Measurements from ENCODE around the gene AP5B1. TPM values are rescaled to one million over a fixed set of nuclear protein-coding genes. Genes with fewer than 3 reads are reported as not detected.

The AP5B1 gene
- total and polyA plus RNA-seq, 2 experiments from 2014 or later, result 3.1 to 16.1 TPM

GRCh38 chr11:65791719-65792213 lies 11.0 kb upstream of the AP5B1 start (continued):
- TF ChIP-seq ZNF462 (CRISPR knock-in tag; IDR thresholded peaks at IDR 0.05) (no peak), ZNF114 (CRISPR knock-in tag; IDR thresholded peaks at IDR 0.05) (no peak)
- TF ChIP-seq, protein P1, sequence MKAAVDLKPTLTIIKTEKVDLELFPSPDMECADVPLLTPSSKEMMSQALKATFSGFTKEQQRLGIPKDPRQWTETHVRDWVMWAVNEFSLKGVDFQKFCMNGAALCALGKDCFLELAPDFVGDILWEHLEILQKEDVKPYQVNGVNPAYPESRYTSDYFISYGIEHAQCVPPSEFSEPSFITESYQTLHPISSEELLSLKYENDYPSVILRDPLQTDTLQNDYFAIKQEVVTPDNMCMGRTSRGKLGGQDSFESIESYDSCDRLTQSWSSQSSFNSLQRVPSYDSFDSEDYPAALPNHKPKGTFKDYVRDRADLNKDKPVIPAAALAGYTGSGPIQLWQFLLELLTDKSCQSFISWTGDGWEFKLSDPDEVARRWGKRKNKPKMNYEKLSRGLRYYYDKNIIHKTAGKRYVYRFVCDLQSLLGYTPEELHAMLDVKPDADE (IDR thresholded peaks at IDR 0.05), result no peak

DNA sequence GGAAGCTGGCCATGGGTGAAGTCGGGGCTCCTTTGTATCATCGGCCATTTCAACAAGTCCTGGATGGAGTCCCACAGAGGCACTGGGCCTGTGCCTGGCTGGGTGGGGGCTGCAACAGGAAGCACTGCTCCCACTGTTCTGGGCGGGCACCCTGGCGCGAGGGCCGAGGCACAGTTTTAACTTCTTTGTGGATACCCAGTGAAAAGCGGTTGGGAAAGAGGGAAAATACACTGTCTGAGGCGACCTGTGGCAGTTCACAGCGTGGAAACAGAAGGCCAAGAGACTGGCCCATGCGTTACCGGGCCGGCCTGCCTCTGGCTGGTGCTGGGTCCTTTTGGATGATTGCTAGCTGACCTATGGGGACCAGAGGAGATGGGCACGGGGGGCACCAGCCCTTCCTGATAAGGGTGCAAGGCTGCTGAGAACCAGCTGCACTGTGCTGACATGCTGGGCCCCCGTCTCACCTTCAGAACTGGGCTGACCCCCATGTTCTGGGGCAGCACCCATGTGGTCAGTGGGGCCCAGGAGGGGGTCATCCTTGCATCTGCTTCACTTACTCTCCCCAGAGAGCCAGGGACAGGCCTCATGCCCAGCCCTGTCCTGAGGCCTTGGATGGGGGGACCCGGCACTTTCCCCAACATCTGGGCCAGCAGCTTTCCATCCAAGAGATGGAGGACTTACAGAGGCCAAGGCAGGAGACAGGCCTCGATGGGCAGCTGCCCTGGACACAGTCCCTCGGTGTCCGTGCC lies 10.3 kb upstream of the AP5B1 start:
- Histone ChIP-seq H2AFZ (no peak overlapping the region), H3K27me3 (ENCODE audit: insufficient read depth) (peaks cover 28% of the 10 kb centered on the region), H3K4me1 (ENCODE audit: insufficient read depth) (peaks cover 23% of the 10 kb centered on the region), H3F3A (replicated peaks; ENCODE audit: low read depth) (no peaks in the 10 kb centered on the region), H4K20me1 (replicated peaks; ENCODE audit: insufficient read depth) (no peaks in the 10 kb centered on the region), H3K27ac (ENCODE audit: low read depth) (no peak overlapping the region), H3K36me3 (ENCODE audit: insufficient read depth) (no peaks in the 10 kb centered on the region), H3K79me2 (replicated peaks; ENCODE audit: insufficient read depth) (no peaks in the 10 kb centered on the region; the same call in 1 of the 2 replicates), H3K9me2 (ENCODE audit: insufficient read depth) (0 out of 2 replicates have a peak, but pooled peaks cover 2% of the 10 kb centered on the region), H3K4me2 (no peak overlapping the region), H3K4me3 (no peak overlapping the region)
- no peaks in the 10 kb centered on the region for H3K9me3 Mint-ChIP-seq
- peaks cover 32% of the 10 kb centered on the region for H3K4me1 Mint-ChIP-seq
- H3K27ac Mint-ChIP-seq, result no peak overlapping the region
- H3K27me3 Mint-ChIP-seq (ENCODE audit: insufficient read depth, low read depth, poor library complexity), result peaks cover 29% of the 10 kb centered on the region
- ATAC-seq, result no peak
- H3K4me3 Mint-ChIP-seq, result no peak overlapping the region
- H3K36me3 Mint-ChIP-seq (ENCODE audit: low read depth), result no peaks in the 10 kb centered on the region
- no peak for DNase-seq (ENCODE audit: low spot score)
- TF ChIP-seq CREB1 (CRISPR knock-in tag; IDR thresholded peaks at IDR 0.05; ENCODE audit: low read depth) (no peak), EZH2 (IDR thresholded peaks at IDR 0.05; ENCODE audit: low read depth, unreplicated experiment) (no peak), NANOG (IDR thresholded peaks at IDR 0.05; ENCODE audit: borderline replicate concordance) (no peak), ZNF331 (CRISPR knock-in tag; IDR thresholded peaks at IDR 0.05; ENCODE audit: low read depth) (no peak)
- TF ChIP-seq, protein P1 (IDR thresholded peaks at IDR 0.05), result no peak
- TF ChIP-seq, protein P2, sequence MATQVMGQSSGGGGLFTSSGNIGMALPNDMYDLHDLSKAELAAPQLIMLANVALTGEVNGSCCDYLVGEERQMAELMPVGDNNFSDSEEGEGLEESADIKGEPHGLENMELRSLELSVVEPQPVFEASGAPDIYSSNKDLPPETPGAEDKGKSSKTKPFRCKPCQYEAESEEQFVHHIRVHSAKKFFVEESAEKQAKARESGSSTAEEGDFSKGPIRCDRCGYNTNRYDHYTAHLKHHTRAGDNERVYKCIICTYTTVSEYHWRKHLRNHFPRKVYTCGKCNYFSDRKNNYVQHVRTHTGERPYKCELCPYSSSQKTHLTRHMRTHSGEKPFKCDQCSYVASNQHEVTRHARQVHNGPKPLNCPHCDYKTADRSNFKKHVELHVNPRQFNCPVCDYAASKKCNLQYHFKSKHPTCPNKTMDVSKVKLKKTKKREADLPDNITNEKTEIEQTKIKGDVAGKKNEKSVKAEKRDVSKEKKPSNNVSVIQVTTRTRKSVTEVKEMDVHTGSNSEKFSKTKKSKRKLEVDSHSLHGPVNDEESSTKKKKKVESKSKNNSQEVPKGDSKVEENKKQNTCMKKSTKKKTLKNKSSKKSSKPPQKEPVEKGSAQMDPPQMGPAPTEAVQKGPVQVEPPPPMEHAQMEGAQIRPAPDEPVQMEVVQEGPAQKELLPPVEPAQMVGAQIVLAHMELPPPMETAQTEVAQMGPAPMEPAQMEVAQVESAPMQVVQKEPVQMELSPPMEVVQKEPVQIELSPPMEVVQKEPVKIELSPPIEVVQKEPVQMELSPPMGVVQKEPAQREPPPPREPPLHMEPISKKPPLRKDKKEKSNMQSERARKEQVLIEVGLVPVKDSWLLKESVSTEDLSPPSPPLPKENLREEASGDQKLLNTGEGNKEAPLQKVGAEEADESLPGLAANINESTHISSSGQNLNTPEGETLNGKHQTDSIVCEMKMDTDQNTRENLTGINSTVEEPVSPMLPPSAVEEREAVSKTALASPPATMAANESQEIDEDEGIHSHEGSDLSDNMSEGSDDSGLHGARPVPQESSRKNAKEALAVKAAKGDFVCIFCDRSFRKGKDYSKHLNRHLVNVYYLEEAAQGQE (IDR thresholded peaks at IDR 0.05; ENCODE audit: unreplicated experiment), result no peak
- TF ChIP-seq, protein P3, sequence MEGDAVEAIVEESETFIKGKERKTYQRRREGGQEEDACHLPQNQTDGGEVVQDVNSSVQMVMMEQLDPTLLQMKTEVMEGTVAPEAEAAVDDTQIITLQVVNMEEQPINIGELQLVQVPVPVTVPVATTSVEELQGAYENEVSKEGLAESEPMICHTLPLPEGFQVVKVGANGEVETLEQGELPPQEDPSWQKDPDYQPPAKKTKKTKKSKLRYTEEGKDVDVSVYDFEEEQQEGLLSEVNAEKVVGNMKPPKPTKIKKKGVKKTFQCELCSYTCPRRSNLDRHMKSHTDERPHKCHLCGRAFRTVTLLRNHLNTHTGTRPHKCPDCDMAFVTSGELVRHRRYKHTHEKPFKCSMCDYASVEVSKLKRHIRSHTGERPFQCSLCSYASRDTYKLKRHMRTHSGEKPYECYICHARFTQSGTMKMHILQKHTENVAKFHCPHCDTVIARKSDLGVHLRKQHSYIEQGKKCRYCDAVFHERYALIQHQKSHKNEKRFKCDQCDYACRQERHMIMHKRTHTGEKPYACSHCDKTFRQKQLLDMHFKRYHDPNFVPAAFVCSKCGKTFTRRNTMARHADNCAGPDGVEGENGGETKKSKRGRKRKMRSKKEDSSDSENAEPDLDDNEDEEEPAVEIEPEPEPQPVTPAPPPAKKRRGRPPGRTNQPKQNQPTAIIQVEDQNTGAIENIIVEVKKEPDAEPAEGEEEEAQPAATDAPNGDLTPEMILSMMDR (conservative IDR thresholded peaks at IDR 0.05; ENCODE audit: low read depth in 2 of 2), result no peak

Data from GM23338 (cell line).